Jurkat, Clone E6-1 (cell line): ENCODE measurements around the gene GPSM3.
A peak's percentile ranks its signal among the peaks of the same experiment; 100 is the strongest.
"Not testable (repeated sequence)": the region's sequence is repeated elsewhere in the genome, so short reads cannot be mapped to it uniquely, and the experiment has no call there.

Experiments used
- DNase-seq: peaks from one replicate; pipeline ENCODE4 v3.0.0-alpha.2; 2011; ENCODE audit warnings: low read depth, low spot score
- H3K4me3 ChIP-seq: 2 replicates; pipeline ENCODE4 v1.5.1; 2011; ENCODE audit warnings: mild to moderate bottlenecking, low read length, control low read depth, moderate library complexity

The GPSM3 gene

DNA sequence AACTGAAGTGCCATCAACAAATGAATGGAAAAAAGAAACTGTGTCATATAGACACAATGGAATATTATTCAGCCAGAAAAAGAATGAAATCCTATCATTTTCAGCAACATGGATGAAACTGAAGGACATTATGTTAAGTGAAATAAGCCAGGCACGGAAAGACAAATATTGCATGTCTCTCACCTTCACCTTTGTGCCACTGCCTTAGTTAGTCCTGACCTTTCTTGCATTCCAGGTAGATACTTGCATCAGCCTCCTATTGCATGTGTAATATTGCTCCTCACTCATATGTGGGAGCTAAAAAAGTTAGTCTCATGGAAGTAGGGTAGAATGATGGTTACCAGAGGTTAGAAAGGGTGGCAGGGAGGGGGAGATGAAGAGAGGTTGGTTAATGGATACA, 16.6 kb upstream of the GPSM3 start:
- no peak overlapping the region for H3K4me3 ChIP-seq
- no peak for DNase-seq

DNA sequence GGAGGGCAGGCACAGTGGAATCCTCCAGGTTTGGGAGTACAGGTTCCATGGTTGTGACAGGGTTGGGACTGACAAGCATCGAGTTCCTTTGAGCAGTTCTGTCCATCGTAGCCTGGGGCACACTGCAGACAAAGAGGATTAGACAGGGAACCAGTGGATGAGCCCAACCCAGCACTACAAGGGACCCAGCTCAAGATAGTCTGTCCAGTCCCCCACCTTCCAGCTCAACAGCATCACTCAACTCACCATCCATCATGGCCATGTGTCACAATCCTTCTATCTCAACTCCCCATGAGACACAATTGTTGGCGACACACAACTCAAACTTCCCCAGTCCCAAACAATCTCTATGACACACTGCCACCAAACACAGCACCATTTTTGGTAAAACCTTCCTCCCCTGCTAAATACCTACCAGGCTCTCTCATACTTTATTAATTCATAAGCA, 11.8 kb upstream of the GPSM3 start:
- DNase-seq, result no peak

DNA sequence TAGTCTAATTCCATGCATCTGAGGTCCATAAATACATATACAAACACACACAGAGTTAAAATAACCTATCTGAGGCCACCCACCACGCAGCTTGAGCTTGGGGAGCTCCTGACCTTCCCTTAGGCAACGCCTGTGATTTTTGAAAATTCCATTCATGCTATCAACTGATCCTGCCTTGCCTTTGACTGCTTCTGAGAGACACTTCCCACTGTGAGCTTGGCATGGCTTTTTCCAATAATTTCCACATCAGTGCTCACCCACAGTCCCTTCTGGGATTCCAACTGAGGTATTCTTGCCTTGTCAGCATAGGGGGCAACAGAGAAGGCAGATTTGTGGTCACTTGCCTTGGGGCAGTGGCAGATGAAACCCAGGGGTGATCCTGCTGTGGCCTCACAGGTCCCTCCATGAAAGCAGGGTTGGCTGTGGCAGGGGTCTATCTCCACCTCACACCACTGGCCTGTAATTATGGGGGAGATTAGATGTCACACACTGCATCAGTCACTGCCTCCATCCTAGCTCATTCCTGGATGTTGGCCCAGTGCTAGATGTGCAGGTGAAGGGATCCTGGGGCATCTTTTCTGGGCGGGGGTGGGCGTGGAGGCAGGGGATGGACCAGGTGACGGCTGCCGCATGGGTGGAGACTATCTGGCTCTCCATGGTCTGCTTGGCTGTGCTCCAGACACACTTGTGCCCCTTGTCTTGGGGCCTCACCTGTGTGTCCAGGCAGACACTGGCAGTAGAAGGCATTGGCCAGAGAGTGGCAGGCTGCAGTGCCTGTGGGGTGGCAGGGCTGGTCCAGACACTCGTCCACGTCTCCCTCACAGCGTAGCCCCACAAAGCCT, 11.2 kb upstream of the GPSM3 start:
- H3K4me3 ChIP-seq, result no peak overlapping the region
- DNase-seq, result no peak

More for the DNA sequence above, 11.8 kb upstream of the GPSM3 start:
- H3K4me3 ChIP-seq, result no peak overlapping the region

DNA sequence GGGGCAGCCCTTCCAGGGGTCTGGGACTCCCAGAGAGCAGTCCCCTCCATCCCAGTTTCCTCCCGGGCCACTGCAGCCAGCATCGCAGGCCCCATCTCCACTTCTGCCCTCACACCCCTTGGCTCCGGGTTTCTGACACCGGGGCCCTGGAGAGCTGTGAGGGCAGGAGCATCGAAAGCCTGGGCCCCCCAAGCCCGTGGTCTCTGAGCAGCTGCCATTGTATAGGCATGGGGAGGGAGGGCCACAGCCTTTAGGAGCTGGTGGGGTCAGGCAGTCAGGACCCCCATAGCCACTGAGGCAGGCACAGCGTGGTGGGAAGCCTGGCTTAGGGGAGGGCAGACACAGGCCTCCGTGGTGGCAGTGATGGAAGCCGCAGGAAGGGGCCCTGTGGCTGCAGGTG, 9.7 kb upstream of the GPSM3 start:
- no peak overlapping the region for H3K4me3 ChIP-seq
- no peak for DNase-seq

DNA sequence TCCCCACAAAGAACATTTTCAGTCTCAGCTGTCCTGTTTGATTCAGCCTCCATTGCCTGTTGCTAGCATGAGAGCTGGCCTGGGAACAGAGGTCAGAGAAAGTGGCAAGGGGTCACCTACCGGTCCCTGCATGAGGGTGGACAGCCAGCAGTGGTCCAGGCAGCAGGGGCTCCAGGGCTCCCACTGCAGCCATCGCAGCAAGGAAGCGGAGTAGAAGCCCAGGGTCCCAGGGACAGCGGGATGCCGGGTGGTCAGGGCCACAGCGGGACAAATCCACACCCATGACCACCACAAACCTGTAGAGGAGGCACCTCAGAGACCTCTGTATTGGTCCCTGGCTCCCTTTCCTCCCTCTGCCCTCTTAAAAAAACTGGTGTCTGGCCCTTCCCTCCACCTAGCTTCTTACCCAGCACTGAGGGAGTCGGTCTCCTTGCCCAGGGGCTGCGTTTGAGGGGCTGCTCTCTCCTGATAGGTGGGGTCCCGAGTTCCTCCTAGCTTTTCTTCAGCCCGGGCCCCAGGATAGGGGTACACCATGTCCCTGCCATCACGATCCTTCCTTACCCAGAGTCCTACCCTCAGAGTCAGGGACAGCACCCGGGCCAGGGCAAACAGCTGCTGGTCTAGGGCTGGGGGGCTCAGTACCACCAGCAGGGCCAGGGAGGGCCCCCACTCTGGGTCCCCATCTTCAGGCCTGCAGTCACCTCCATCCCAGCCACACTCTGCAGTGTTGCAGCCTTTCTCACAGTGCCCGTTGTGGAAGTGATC, 8.4 kb upstream of the GPSM3 start:
- no peak overlapping the region for H3K4me3 ChIP-seq
- no peak for DNase-seq

DNA sequence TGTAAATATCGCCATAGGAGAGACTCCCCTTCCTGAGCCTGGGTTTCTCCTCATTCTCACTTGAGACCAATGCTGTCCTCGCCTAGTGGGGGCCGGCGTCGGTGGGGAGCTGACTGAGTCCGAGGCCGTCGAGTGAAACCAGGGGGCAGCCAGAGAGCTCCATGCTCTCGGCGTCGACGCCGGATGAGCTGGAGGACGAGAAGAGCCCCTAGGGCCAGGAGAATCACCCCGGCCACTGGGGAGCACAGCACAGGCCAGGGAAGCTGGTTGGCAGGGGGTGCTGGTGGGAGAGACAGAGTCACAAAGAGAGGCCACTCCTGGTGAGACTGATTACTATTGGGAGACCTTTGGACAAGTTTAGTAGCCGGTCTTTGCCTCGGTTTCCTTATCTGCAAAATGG, 6.4 kb upstream of the GPSM3 start:
- H3K4me3 ChIP-seq, result no peak overlapping the region
- no peak for DNase-seq

DNA sequence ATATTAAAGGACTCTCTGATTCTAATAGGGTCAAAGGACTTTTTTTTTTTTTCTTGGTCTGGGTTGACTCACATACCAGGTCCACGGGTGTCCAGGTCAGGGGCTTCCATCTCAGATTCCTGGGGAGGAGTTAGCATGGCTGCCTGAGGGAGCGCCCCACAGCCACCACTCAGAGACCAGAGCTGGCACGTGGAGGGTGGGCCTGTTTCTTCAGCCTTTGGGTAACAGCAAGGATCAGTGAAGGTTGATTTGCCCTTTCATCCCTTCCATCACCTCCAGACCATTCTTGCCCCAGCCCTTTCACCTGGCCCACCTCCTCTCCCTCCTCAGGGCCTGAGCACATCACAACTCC, 5.9 kb upstream of the GPSM3 start:
- no peak for DNase-seq
- H3K4me3 ChIP-seq, result no peak overlapping the region

DNA sequence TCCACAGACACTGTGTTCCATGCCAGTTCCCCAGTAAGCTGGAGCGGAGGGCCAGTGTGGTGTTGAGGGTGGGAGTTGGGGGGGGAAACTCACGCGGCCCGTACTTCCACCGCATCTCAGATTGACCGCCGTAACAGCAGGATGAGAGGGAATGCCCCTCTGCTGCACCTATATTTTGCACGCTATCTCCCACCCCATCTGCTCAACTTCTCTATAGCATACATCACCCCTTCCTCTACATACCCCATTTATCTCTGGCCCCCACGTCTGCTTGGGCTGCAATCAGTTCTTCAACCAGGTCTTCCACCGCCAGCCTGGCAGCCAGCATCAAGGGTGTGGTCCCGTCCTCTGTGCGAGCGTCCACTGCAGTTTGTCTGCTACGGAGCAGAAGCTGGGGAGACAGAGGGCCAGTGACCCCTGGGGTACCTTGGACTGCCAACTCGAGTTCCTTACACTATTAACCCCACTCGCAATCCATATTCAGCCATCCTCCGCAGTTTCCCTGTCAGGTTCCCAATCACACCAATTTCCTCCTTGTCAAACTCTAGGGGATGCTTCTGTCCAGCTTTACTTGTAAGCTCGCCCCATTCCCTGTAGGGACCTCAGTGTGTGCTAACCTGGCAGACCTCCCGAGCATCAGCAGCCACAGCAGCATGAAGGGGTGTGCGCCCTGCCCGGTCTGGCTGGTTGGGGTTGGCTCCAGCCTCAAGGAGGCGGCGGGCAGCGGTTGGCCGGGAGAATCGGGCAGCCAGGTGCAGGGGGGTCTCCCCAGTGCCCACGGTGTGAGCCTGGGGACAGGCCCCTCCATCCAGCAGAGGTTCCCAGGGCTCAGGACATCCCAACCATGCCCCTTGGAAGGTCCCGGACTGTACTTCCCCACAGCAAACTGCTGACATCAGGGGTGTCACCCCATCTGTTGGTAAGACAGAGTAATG, 4.5 kb upstream of the GPSM3 start:
- no peak for DNase-seq
- peak overlapping the region; percentile 98 for H3K4me3 ChIP-seq

DNA sequence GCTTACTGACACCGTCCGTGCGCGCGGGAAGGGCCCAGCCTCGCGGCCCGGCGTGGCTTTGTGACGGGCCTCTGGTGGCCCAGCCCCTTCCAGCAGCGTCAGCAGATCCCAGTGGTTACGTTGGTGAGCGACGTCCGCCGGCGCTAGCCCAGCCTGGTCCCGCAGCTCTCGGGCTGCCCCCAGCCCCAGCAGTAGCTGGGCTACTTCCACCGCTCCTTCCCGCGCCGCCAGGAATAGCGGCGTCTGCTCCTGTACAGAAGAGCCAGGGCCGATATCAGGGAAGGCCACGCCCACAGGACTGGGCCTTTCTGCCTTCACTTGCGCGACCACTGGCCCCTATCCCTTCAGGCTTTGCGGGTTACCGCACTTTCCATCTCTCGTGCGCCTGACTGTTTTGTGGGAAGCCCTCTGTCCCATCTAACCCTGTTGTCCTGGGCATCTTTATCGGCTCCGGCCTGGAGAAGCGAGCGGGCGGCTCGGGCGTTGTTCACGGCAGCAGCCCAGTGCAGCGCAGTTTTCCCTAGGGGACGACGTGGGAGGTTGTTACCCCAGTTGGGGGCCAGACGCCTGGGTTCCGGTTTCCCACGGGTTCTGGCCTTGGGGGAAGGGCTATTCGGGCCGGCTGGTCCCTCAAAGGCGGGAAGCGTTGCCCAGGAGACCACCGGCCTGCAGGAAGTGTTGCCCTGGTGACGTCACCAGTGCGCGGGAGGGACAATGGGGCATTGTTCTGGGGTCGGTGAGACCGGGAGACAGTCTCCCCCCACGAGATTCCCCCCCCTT, 3.6 kb upstream of the GPSM3 start:
- DNase-seq, result no peak
- H3K4me3 ChIP-seq, result peak overlapping the region; percentile 98

DNA sequence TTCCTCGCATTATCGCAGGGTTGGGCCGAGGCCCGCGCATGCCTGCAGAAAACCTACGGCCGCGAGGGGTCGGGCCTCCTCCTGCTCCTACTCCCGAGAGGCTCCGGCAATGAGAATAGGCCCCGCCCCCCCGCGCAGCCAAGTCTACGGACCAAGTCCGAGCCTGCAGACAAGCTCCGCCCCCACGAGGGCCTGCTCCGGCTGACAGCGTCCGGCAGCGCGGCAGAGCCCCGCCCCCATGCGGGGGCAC, 3.1 kb upstream of the GPSM3 start:
- H3K4me3 ChIP-seq, result peak overlapping the region; percentile 98
- DNase-seq, result peak; percentile 98

DNA sequence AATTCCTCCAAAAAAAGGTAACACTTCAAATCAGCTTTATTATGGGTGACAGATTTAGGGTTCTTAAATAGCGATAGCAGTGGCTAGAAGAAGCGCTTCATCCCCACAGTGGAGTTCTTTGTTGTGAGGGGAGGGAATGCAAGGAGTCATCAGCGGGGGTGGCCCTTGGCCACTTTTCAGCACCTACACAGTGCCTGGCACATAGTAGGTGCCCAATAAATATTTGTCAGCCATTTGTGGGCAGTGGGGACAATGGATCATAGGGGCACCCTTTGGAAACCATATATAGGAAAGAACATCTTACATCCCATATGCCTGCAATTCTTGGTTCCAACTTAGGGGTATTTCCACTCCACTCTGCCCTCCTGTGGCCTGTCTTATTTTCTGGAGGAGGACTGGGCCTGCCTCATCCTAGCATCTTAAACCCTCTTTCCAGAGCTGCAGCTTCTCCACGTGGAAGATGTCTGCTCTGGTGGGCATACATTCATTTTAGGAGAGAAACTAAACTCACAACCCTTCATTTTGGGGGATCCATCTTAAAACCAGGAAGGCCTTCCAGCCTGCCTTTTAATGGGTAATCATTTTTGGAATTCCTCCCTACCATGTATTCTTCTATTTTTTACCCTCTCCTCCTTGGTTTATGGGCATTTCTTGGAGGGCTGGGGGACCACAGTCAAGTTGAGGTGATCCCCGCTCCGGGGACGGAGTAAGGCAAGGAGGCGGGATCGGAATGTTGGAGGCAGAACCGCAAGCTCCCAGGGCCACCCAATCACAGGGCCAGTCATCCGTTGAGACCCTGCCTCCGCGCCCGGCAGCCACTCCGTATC, 2.6 kb upstream of the GPSM3 start:
- DNase-seq, result peak; percentile 68

DNA sequence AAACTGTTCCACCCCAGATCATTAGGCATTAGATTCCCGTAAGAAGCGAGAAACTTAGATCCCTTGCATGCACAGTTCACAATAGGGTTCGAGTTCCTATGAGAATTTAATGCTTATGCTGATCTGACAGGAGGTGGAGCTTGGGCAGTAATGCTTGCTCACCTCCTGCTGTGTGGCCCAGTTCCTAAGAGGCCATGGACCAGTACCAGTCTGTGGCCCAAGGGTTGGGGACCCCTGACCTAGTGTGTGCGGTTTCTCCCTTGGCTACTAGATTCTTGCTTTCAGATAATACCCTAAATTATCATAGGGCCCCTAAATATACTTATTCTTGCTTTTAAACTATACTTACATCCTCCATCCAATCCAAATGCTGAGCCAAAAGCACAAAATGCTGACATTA, 1.9 kb upstream of the GPSM3 start:
- H3K4me3 ChIP-seq, result peak overlapping the region; percentile 98; the same call in 1 of the 2 replicates

More for the DNA sequence above, 2.6 kb upstream of the GPSM3 start:
- H3K4me3 ChIP-seq, result peak overlapping the region; percentile 98

DNA sequence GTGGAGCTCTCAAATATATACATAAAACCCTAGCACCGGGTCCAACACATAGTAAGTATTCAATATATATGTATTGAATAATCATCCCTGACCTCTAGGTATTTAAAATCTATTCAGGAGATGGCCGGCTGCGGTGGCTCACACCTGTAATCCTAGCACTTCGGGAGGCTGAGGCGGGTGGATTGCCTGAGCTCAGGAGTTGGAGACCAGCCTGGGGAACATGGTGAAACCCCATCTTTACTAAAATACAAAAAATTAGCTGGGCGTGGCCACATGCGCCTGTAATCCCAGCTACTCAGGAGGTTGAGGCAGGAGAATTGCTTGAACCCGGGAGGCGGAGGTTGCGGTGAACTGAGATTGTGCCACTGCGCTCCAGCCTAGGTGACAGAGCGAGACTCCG, 653 bp upstream of the GPSM3 start:
- not testable (repeated sequence) for DNase-seq
- H3K4me3 ChIP-seq, result peak overlapping the region; percentile 62

More for the DNA sequence above, 1.9 kb upstream of the GPSM3 start:
- no peak for DNase-seq

DNA sequence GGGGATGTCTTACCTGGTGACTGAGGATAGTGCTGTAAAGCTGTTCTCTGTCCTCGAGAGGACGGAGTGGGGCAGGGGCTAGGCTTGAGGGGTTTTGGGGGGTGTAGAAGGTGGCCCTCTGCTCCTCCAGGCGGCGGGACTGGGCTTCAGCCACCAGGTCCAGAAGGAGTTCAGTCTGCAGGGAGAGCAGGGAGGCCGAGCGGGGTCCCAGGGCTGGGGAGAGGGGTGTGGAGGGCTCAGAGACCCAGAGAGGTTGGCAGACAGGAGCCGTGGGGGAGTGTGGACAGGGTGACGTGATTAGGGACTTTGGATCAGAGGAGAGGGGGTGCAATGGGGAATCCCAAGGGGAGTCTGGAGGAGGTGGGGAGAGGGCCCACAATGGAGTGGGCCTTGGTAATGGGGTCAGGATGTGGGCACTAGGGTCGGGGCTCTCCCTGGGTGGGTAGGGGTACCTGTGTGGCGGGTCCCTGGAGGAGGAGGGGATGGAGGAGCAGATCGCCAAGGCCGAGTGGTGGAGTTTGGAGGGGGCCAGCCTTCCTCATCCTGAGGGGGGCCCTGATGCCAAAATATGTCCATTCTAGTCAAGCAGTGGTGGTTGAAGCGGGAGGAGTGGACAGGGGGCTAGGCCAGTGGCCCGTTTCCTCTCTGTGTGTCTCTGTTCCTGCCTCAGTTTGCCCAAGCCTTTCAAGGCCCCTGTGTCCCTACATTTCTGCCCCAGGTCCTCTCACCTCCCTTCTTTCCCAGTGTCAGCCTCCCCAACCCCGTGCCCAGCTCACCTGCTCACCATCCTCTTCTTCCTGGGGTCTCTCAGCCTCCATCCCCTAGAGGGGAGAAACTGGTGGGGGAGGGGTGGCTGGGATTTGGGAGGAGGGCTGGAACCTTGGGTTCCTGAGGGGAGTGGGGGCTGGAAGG, 491 bp downstream of the GPSM3 start:
- peak overlapping the region; percentile 62 for H3K4me3 ChIP-seq
- no peak for DNase-seq

DNA sequence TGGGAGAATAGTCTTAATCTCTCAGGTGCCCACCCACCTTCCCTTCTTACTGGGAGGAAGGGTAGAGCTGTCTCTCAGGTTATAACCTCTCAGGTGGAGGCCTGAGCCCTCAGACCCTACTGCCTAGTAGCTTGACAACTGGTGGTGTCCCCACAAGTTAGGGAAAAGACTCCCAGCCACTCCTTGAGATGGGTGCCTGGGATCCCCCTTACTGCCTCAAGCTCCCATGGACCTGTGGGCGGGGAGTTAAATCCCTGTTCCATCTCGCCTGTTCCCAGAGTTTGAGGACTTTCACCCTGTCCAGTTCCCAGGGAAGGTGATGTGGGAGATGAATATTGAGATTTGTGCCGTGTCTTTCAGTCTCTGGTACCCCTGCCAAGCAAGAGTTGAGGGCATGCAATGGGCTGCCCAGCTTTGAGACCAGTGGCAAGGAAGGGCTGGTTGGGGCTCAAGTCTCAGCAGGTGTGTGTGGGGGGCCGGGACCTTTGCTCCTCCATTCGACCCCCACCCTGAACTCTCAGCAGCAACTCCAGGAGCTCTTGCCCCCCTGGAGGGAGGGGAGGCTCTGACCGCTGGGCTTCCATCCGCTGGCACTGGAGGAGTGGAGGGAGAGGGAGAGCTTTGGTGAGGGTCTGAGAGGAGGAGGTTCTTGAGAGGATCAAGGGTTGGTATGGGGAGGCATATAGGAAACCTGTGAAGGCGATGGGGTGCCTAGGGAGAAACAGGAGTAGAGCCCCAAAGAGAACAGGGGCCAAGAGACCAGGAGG, 1.3 kb downstream of the GPSM3 start:
- H3K4me3 ChIP-seq, result peak overlapping the region; percentile 62
- DNase-seq, result no peak

DNA sequence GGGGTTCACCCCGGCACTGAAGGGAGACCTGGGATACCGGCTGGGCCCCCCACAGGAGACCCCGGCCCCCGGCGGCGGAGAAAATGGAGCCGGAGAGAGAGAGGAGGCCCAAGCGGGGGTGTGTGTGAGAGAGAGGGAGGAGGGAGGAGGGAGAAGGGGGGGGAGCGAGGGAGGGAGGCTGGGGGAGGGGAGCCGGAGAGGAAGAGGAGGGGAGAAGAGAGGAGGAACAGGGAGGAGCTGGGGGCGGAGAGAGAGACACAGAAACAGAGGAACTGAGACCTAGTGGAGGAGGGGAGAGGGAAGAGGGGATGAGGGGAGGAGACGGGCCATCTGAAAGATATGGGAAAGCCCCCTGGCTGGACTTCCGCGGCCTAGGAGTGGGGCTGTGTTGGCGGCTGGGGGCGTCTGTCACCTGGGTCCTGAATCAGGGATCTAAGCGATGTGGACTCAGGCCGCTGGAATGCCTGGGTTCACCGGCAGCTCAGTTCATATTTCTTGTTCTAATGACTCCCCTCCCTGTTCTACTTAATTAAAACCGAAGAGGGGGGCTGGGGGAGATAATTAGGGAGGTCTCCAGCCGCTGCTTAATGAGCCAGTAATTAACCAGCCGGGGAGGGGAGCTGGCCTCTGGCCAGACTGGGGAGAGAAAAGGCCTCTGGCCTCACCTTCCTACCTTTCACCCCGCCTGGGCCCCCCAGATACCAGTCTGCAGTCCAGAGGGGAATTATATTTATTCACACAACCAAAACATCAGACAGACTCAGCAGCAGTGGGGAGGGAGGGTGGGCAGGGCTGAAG, 2.2 kb downstream of the GPSM3 start, which contains the start of gene PBX2:
PBX2 (minus strand) TSS at position 149 of the 798 bp plus-strand sequence. CDS start 287 bp downstream, outside the sequence.
- DNase-seq, result peak; percentile 90
- peak within 1 kb of the TSS; percentile 64 for H3K4me3 ChIP-seq
